NCI-H510A treated with DMSO at 0.1 percent for 48 hours (cell line): ENCODE measurements around the gene LIMCH1.
"Not testable (repeated sequence)": the region's sequence is repeated elsewhere in the genome, so short reads cannot be mapped to it uniquely, and the experiment has no call there.

Source experiments
- DNase-seq: peaks from one replicate; lab custom pipeline; 2025; lab: John Stamatoyannopoulos, UW

LIMCH1 gene

GRCh38 chr4:41642746-41643145 lies 104.8 kb downstream of the LIMCH1 start:
- not testable (repeated sequence) for DNase-seq

- DNase-seq, result no peak
Observed at GRCh38 chr4:41643331-41643730, 105.4 kb downstream of the LIMCH1 start.

- peak; percentile 11 for DNase-seq
Observed at GRCh38 chr4:41644288-41644914, 106.4 kb downstream of the LIMCH1 start.

GRCh38 chr4:41644915-41645295 lies 106.9 kb downstream of the LIMCH1 start:
- DNase-seq, result no peak

GRCh38 chr4:41645728-41646390 lies 107.9 kb downstream of the LIMCH1 start:
- no peak for DNase-seq

GRCh38 chr4:41646862-41647261 lies 108.9 kb downstream of the LIMCH1 start:
- no peak for DNase-seq

- no peak for DNase-seq
Observed at GRCh38 chr4:41647383-41647782, 109.4 kb downstream of the LIMCH1 start.

GRCh38 chr4:41651150-41651549 lies 113.2 kb downstream of the LIMCH1 start:
- not testable (repeated sequence) for DNase-seq

- DNase-seq, result no peak
Observed at GRCh38 chr4:41652971-41653370, 115.0 kb downstream of the LIMCH1 start.

GRCh38 chr4:41653523-41653922 lies 115.6 kb downstream of the LIMCH1 start:
- DNase-seq, result no peak

- no peak for DNase-seq
Observed at GRCh38 chr4:41655177-41655576, 117.2 kb downstream of the LIMCH1 start.

GRCh38 chr4:41656106-41656505 lies 118.1 kb downstream of the LIMCH1 start:
- DNase-seq, result no peak

- no peak for DNase-seq
Observed at GRCh38 chr4:41656572-41657520, 118.9 kb downstream of the LIMCH1 start.

- DNase-seq, result no peak
Observed at GRCh38 chr4:41657561-41657960, 119.6 kb downstream of the LIMCH1 start.

GRCh38 chr4:41658163-41658562 lies 120.2 kb downstream of the LIMCH1 start:
- DNase-seq, result peak; percentile 71

- no peak for DNase-seq
Observed at GRCh38 chr4:41660352-41660751, 122.4 kb downstream of the LIMCH1 start.

- peak; percentile 51 for DNase-seq
Observed at GRCh38 chr4:41661442-41662076, 123.6 kb downstream of the LIMCH1 start.

GRCh38 chr4:41665636-41666207 lies 127.8 kb downstream of the LIMCH1 start:
- DNase-seq, result no peak

- DNase-seq, result no peak
Observed at GRCh38 chr4:41668024-41668423, 130.1 kb downstream of the LIMCH1 start.

GRCh38 chr4:41670530-41670929 lies 132.6 kb downstream of the LIMCH1 start:
- peak; percentile 6 for DNase-seq

- DNase-seq, result peak; percentile 3
Observed at GRCh38 chr4:41670982-41671381, 133.0 kb downstream of the LIMCH1 start.
